ENCODE data around the gene UGT2B7. TPM values are rescaled to one million over a fixed set of nuclear protein-coding genes. Genes with fewer than 3 reads are reported as not detected.

The UGT2B7 gene
- total and polyA plus RNA-seq, 2 of the 13 experiments (the other 11 are each of a cell fraction or from before 2014, with no cell fraction given): 26.8 to 41.8 TPM

DNA sequence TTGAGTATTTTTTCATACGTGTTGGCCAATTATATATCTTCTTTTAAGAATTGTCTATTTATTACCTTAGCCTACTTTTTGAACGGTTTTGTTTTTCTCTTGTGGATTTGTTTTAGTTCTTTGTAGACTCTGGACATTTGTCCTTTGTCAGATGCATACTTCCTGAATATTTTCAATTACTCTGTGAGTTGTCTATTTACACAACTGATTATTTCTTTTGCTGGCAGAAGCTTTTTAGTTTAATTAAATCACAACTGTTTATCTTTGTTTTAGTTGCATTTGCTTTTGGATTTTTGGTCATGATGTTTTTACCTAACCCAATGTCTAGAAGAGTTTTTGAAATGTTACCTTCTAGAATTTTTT is 19.6 kb downstream of the UGT2B7 start (continued):
- TF ChIP-seq, protein P1, sequence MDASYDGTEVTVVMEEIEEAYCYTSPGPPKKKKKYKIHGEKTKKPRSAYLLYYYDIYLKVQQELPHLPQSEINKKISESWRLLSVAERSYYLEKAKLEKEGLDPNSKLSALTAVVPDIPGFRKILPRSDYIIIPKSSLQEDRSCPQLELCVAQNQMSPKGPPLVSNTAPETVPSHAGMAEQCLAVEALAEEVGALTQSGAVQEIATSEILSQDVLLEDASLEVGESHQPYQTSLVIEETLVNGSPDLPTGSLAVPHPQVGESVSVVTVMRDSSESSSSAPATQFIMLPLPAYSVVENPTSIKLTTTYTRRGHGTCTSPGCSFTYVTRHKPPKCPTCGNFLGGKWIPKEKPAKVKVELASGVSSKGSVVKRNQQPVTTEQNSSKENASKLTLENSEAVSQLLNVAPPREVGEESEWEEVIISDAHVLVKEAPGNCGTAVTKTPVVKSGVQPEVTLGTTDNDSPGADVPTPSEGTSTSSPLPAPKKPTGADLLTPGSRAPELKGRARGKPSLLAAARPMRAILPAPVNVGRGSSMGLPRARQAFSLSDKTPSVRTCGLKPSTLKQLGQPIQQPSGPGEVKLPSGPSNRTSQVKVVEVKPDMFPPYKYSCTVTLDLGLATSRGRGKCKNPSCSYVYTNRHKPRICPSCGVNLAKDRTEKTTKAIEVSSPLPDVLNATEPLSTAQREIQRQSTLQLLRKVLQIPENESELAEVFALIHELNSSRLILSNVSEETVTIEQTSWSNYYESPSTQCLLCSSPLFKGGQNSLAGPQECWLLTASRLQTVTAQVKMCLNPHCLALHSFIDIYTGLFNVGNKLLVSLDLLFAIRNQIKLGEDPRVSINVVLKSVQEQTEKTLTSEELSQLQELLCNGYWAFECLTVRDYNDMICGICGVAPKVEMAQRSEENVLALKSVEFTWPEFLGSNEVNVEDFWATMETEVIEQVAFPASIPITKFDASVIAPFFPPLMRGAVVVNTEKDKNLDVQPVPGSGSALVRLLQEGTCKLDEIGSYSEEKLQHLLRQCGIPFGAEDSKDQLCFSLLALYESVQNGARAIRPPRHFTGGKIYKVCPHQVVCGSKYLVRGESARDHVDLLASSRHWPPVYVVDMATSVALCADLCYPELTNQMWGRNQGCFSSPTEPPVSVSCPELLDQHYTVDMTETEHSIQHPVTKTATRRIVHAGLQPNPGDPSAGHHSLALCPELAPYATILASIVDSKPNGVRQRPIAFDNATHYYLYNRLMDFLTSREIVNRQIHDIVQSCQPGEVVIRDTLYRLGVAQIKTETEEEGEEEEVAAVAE (CRISPR knock-in tag; IDR thresholded peaks at IDR 0.05; ENCODE audit: borderline replicate concordance): no peak
- TF ChIP-seq ZNF556 (CRISPR knock-in tag; IDR thresholded peaks at IDR 0.05; ENCODE audit: borderline replicate concordance): no peak
- no peak for TF ChIP-seq NCOA1 (CRISPR knock-in tag; IDR thresholded peaks at IDR 0.05)
- TF ChIP-seq NKX3-1 (CRISPR knock-in tag; IDR thresholded peaks at IDR 0.05): no peak
- no peak for TF ChIP-seq ZNF160 (CRISPR knock-in tag; IDR thresholded peaks at IDR 0.05)
- no peak for TF ChIP-seq NCOR1 (IDR thresholded peaks at IDR 0.05; ENCODE audit: borderline replicate concordance, low read length)
- peak; percentile 43; the same call in 1 of the 2 replicates for TF ChIP-seq SOX5 (CRISPR knock-in tag; IDR thresholded peaks at IDR 0.05; ENCODE audit: borderline replicate concordance)
- TF ChIP-seq, protein P2, sequence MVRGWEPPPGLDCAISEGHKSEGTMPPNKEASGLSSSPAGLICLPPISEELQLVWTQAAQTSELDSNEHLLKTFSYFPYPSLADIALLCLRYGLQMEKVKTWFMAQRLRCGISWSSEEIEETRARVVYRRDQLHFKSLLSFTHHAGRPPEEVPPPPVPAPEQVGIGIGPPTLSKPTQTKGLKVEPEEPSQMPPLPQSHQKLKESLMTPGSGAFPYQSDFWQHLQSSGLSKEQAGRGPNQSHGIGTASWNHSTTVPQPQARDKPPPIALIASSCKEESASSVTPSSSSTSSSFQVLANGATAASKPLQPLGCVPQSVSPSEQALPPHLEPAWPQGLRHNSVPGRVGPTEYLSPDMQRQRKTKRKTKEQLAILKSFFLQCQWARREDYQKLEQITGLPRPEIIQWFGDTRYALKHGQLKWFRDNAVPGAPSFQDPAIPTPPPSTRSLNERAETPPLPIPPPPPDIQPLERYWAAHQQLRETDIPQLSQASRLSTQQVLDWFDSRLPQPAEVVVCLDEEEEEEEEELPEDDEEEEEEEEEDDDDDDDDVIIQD (CRISPR knock-in tag; IDR thresholded peaks at IDR 0.05; ENCODE audit: low read depth): peak; percentile 29; the same call in 1 of the 2 replicates
- TF ChIP-seq ELF3 (CRISPR knock-in tag; IDR thresholded peaks at IDR 0.05): peak; percentile 36; the same call in 1 of the 2 replicates
- no peak for TF ChIP-seq ZBTB7B (CRISPR knock-in tag; IDR thresholded peaks at IDR 0.05)
- no peak for TF ChIP-seq MTF2 (CRISPR knock-in tag; IDR thresholded peaks at IDR 0.05; ENCODE audit: borderline replicate concordance)
- no peak for TF ChIP-seq ZSCAN20 (CRISPR knock-in tag; IDR thresholded peaks at IDR 0.05; ENCODE audit: borderline replicate concordance)
- no peak for TF ChIP-seq BHLHE40 (IDR thresholded peaks at IDR 0.05; ENCODE audit: low read length)
- no peak for TF ChIP-seq PRPF4 (IDR thresholded peaks at IDR 0.05; ENCODE audit: low read depth, low read length, poor library complexity, severe bottlenecking)
- TF ChIP-seq SOX13 (IDR thresholded peaks at IDR 0.05): no peak
- TF ChIP-seq SOX13 (CRISPR knock-in tag; conservative IDR thresholded peaks at IDR 0.05 in 1 of 2, IDR thresholded peaks at IDR 0.05 in 1 of 2): peak in 1 of 2 experiments; percentile 37; a peak in 1 of 4 replicates
- peak in 1 of 2 experiments; percentile 28; a peak in 1 of 4 replicates for TF ChIP-seq EP300 (IDR thresholded peaks at IDR 0.05; ENCODE audit: low read depth in 2 of 2, low read length in 2 of 2)
- no peak for TF ChIP-seq EP300 (CRISPR knock-in tag; IDR thresholded peaks at IDR 0.05; ENCODE audit: borderline replicate concordance)
- TF ChIP-seq ZNF775 (CRISPR knock-in tag; IDR thresholded peaks at IDR 0.05; ENCODE audit: borderline replicate concordance): no peak
- no peak for TF ChIP-seq STAT5B (CRISPR knock-in tag; IDR thresholded peaks at IDR 0.05)
- 0 out of 2 replicates have a peak, but pooled peaks have one; percentile 26 for TF ChIP-seq MIXL1 (CRISPR knock-in tag; IDR thresholded peaks at IDR 0.05)
- TF ChIP-seq ARNT (IDR thresholded peaks at IDR 0.05): no peak
- TF ChIP-seq, protein P3, sequence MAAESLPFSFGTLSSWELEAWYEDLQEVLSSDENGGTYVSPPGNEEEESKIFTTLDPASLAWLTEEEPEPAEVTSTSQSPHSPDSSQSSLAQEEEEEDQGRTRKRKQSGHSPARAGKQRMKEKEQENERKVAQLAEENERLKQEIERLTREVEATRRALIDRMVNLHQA (CRISPR knock-in tag; IDR thresholded peaks at IDR 0.05): no peak
- 0 out of 2 replicates have a peak, but pooled peaks have one; percentile 16 for TF ChIP-seq GATAD2A (CRISPR knock-in tag; IDR thresholded peaks at IDR 0.05)
- TF ChIP-seq, protein P4, sequence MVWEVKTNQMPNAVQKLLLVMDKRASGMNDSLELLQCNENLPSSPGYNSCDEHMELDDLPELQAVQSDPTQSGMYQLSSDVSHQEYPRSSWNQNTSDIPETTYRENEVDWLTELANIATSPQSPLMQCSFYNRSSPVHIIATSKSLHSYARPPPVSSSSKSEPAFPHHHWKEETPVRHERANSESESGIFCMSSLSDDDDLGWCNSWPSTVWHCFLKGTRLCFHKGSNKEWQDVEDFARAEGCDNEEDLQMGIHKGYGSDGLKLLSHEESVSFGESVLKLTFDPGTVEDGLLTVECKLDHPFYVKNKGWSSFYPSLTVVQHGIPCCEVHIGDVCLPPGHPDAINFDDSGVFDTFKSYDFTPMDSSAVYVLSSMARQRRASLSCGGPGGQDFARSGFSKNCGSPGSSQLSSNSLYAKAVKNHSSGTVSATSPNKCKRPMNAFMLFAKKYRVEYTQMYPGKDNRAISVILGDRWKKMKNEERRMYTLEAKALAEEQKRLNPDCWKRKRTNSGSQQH (CRISPR knock-in tag; IDR thresholded peaks at IDR 0.05; ENCODE audit: low read depth): no peak
- no peak for TF ChIP-seq ZNF547 (CRISPR knock-in tag; IDR thresholded peaks at IDR 0.05)
